Transverse colon (tissue), 3 donors: ENCODE results near the gene PCDHB15.

Source experiments
- CTCF ChIP-seq, 5 experiments: fragments of 200-600 bp in 3 of 5; fragments of 450-650 bp in 2 of 5; sonication (generic) in 3 of 5; IDR thresholded peaks; 1 replicate in 2 of 5; 2 replicates in 3 of 5; pipeline ENCODE4 v1.5.1; 2016 to 2017; ENCODE audit warnings: antibody characterized with exemption in 5 of 5, inconsistent platforms in 3 of 5, mild to moderate bottlenecking in 2 of 5, moderate library complexity in 1 of 5
- POLR2A ChIP-seq: fragments of 450-650 bp; IDR thresholded peaks from one replicate; pipeline ENCODE4 v1.6.1; 2016; ENCODE audit warnings: antibody characterized with exemption, mild to moderate bottlenecking, moderate library complexity

GRCh38 chr5:141260458-141261237 is 15.5 kb downstream of the PCDHB15 start:
- TF ChIP-seq CTCF (IDR thresholded peaks at IDR 0.05) (no peak), POLR2A (no peak)
